Mammary epithelial cell (primary cell): Measurements from ENCODE around the gene ANKRD11.

Experiments
- CTCF ChIP-seq, 2 donors: IDR thresholded peaks in 1 of 2; conservative IDR thresholded peaks in 1 of 2; 2 replicates each; pipeline ENCODE4 v1.5.1; 2011 to 2012; ENCODE audit warnings: inconsistent platforms in 2 of 2, low read length in 2 of 2, mild to moderate bottlenecking in 2 of 2, control low read depth in 1 of 2, low read depth in 1 of 2; ENCODE audit not compliant: insufficient read depth in 1 of 2; ENCODE audit errors: extremely low read depth in 1 of 2
- EZH2 ChIP-seq: IDR thresholded peaks from 2 replicates; pipeline ENCODE4 v1.6.1; 2012; ENCODE audit warnings: low read length, inconsistent platforms, borderline replicate concordance

- TF ChIP-seq CTCF (conservative IDR thresholded peaks at IDR 0.05 in 1 of 2, IDR thresholded peaks at IDR 0.05 in 1 of 2; ENCODE audit: extremely low read depth in 1 of 2, insufficient read depth in 1 of 2, low read depth in 1 of 2, low read length in 2 of 2): peak; percentile 18 to 56
- no peak for TF ChIP-seq EZH2
Observed at GRCh38 chr16:89378947-89379771, 111.2 kb downstream of the ANKRD11 start.
